ENCODE measurements around the gene PLA2G7. TPM values are rescaled to one million over a fixed set of nuclear protein-coding genes. Genes with fewer than 3 reads are reported as not detected.
A peak's percentile ranks its signal among the peaks of the same experiment; 100 is the strongest.
"Not testable (repeated sequence)": the region's sequence is repeated elsewhere in the genome, so short reads cannot be mapped to it uniquely, and the experiment has no call there.

PLA2G7 gene
- total RNA-seq, 2 donors from 2014 or later = 6.2 to 38.2 TPM

DNA sequence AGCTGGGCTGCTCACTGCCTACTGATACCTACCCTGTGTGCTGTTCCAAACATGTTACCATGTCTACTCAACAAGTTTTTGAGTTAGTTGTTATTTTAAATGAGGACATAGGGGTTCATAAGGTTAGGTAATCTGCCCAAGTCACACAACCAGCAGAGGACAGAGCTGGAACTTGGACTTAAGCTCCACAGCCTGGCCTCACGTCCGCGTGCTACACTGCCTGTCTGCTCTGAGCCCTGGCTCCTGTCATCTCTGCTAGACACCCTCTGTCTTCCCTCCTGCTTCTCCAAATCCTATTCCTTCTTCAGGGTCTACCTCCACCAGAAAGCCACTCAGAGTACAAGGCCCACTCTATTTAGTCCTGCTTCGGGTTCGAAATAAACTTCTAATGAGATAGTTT is 29.8 kb upstream of the PLA2G7 start:
- Histone ChIP-seq H3K27me3 (replicated peaks; ENCODE audit: insufficient read depth) (no peaks in the 10 kb centered on the region), H3K4me3 (no peak overlapping the region), H3K27ac (no peak overlapping the region), H3K9me3 (no peaks in the 10 kb centered on the region), H3K4me1 (replicated peaks) (no peaks in the 10 kb centered on the region), H3K36me3 (no peaks in the 10 kb centered on the region)
- TF ChIP-seq POLR2AphosphoS5 (IDR thresholded peaks at IDR 0.05) (no peak), POLR2A (IDR thresholded peaks at IDR 0.05) (no peak)
- TF ChIP-seq, protein P1, sequence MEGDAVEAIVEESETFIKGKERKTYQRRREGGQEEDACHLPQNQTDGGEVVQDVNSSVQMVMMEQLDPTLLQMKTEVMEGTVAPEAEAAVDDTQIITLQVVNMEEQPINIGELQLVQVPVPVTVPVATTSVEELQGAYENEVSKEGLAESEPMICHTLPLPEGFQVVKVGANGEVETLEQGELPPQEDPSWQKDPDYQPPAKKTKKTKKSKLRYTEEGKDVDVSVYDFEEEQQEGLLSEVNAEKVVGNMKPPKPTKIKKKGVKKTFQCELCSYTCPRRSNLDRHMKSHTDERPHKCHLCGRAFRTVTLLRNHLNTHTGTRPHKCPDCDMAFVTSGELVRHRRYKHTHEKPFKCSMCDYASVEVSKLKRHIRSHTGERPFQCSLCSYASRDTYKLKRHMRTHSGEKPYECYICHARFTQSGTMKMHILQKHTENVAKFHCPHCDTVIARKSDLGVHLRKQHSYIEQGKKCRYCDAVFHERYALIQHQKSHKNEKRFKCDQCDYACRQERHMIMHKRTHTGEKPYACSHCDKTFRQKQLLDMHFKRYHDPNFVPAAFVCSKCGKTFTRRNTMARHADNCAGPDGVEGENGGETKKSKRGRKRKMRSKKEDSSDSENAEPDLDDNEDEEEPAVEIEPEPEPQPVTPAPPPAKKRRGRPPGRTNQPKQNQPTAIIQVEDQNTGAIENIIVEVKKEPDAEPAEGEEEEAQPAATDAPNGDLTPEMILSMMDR (IDR thresholded peaks at IDR 0.05) = no peak
- WGBS = 98% methylated on average over 5 of the region's 5 CpGs
- intact Hi-C loops (cut with DNase I) = no loop called here
- no peak for DNase-seq (ENCODE audit: low spot score)

DNA sequence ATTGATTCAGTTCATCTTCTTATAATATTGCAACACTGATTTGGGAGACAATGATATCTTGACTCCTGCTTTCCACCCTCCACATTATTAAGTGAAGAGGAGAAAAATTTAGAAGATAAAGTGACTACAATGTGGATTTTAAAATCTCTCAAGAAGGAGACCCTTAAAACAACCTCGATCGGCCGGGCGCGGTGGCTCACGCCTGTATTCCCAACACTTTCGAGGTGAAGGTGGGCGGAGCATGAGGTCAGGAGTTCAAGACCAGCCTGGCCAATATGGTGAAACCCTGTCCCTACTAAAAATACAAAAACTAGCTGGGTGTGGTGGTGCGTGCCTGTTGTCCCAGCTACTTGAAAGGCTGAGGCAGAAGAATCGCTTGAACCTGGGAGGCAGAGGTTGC is 29.1 kb upstream of the PLA2G7 start:
- H3K27me3 ChIP-seq (replicated peaks; ENCODE audit: insufficient read depth); H3K27ac ChIP-seq; H3K4me1 ChIP-seq (replicated peaks); H3K9me3 ChIP-seq; intact Hi-C loops (cut with DNase I); H3K36me3 ChIP-seq; H3K4me3 ChIP-seq; DNase-seq (ENCODE audit: low spot score): not testable (repeated sequence)
- 85% methylated on average over 10 of the region's 10 CpGs for WGBS

DNA sequence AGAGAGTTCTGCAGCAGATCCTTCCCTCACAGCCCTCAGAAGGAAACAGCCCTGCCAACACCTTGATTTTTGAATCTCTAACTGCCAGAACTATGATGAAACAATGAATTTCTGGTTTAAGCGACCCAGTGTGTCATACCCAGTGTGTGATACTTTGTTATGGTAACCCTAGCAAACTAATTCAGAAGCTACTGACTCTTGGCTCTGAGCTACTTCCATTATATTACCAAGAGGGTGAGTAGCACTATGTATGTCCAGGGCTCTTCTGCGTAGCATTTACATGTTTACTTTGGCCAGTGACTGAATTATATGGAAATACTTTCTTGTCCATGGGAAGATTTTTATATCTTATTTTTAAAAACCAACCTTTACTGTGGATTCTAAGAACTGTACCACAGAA is 28.3 kb upstream of the PLA2G7 start:
- TF ChIP-seq, protein P1 (IDR thresholded peaks at IDR 0.05) = no peak
- TF ChIP-seq POLR2AphosphoS5 (IDR thresholded peaks at IDR 0.05) (no peak), POLR2A (IDR thresholded peaks at IDR 0.05) (no peak)
- H3K4me3 ChIP-seq = no peak overlapping the region
- no peak for DNase-seq (ENCODE audit: low spot score)
- no peaks in the 10 kb centered on the region for H3K27me3 ChIP-seq (replicated peaks; ENCODE audit: insufficient read depth)
- no peaks in the 10 kb centered on the region for H3K36me3 ChIP-seq
- intact Hi-C loops (cut with DNase I) = no loop called here
- H3K9me3 ChIP-seq = no peaks in the 10 kb centered on the region
- H3K4me1 ChIP-seq (replicated peaks) = no peaks in the 10 kb centered on the region
- peak overlapping the region in 1 of 2 donors; percentile 1 for H3K27ac ChIP-seq
- 76% methylated on average over 2 of the region's 2 CpGs for WGBS

DNA sequence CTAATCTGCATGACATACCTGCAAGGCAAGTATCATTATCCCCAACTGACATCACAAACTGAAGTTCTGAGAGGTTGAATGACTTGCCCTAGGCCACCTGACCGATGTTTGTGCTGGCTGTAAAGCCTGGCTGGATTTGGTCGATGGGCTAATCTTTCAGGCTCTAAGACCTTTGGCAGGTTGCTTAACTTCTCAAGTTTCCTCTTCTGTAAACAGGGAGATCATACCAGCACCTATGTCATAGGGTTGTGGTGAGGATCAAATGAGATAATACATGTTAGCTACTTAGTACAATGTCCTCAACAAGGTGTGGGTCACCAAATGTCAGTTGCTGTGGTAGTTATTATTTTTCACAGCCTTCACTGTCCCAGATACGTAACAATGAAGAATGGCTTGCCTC is 25.8 kb upstream of the PLA2G7 start:
- DNase-seq (ENCODE audit: low spot score) = no peak
- Histone ChIP-seq H3K4me1 (replicated peaks) (no peaks in the 10 kb centered on the region), H3K4me3 (no peak overlapping the region), H3K27ac (no peak overlapping the region), H3K36me3 (no peaks in the 10 kb centered on the region), H3K9me3 (no peaks in the 10 kb centered on the region), H3K27me3 (replicated peaks; ENCODE audit: insufficient read depth) (no peaks in the 10 kb centered on the region)
- intact Hi-C loops (cut with DNase I) = no loop called here
- WGBS = 67% methylated on average over 3 of the region's 3 CpGs
- no peak for TF ChIP-seq POLR2A (IDR thresholded peaks at IDR 0.05)

DNA sequence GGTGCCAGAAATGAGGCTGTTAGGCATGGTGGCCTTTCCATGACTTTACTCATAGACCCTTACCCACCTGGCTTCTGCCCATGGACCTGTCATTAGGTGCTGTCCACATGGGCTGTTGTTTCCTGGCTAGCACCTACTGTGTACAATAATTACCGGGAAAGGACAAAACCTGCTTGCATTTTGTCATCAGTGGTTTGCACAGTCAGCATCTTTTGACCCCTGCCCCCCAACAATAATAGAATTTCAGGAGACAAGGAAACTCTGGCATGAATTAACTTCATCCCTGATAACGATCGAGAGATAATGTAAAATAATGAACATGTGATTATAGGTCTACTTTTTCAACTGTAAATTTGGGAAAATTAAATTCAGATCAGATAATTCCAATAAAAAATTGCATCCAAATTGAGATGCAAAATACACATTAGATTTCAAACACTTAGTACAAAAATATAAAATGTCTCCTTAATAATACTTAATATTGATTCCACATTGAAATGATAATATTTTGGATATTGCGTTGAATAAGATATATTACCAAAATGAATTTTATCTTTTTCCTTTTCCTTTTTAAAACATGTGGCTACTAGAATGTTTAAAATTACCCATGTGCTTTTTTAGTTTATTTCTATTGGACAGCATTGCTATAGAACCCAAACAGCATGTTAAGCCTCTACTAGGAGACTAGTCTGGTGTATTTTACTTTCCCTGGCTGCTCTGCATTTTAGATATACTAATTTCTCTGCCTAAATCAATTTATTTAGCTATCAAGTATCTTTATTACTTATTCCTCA is 24.0 kb upstream of the PLA2G7 start:
- TF ChIP-seq POLR2A (IDR thresholded peaks at IDR 0.05) = no peak
- TF ChIP-seq, protein P1 (IDR thresholded peaks at IDR 0.05) = no peak
- TF ChIP-seq POLR2AphosphoS5 (IDR thresholded peaks at IDR 0.05) = no peak
- no peak overlapping the region for H3K4me3 ChIP-seq
- 93% methylated on average over 4 of the region's 4 CpGs for WGBS
- H3K9me3 ChIP-seq = no peaks in the 10 kb centered on the region
- H3K36me3 ChIP-seq = no peaks in the 10 kb centered on the region
- no peak for DNase-seq (ENCODE audit: low spot score)
- intact Hi-C loops (cut with DNase I) = no loop called here
- no peak overlapping the region for H3K27ac ChIP-seq
- no peaks in the 10 kb centered on the region for H3K4me1 ChIP-seq (replicated peaks)
- H3K27me3 ChIP-seq (replicated peaks; ENCODE audit: insufficient read depth) = no peaks in the 10 kb centered on the region

DNA sequence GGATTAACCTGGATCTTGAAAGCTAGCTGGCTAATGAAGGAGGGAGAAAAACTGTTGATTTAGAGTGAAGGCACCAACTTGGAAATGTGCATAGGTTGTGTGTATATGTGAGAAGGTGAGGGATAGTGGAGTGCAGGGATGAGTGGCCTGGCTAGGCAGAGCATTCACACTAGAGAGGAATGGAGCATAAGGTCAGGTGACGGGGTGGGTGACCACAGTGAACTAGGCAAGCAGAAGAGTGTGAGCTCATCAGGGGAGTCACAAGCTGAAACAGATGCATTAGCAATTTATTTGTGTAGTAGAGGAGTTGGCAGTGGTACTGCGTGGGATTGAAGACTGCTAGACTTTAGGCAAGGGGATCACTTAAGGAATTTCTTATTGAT is 22.0 kb upstream of the PLA2G7 start:
- no peaks in the 10 kb centered on the region for H3K27me3 ChIP-seq (replicated peaks; ENCODE audit: insufficient read depth)
- WGBS = 85% methylated on average over 2 of the region's 2 CpGs
- no peaks in the 10 kb centered on the region for H3K36me3 ChIP-seq
- no peaks in the 10 kb centered on the region for H3K9me3 ChIP-seq
- no peak for DNase-seq (ENCODE audit: low spot score)
- no peaks in the 10 kb centered on the region for H3K4me1 ChIP-seq (replicated peaks)
- H3K27ac ChIP-seq = no peak overlapping the region
- no peak overlapping the region for H3K4me3 ChIP-seq
- TF ChIP-seq POLR2AphosphoS5 (IDR thresholded peaks at IDR 0.05) (no peak), POLR2A (IDR thresholded peaks at IDR 0.05) (no peak)
- TF ChIP-seq, protein P1 (IDR thresholded peaks at IDR 0.05) = no peak
- intact Hi-C loops (cut with DNase I) = no loop called here
